Astrocyte of the cerebellum (primary cell): ENCODE results near the gene DNAJC6.

Source experiments
- DNase-seq: peaks from one replicate; pipeline ENCODE4 v3.0.0-alpha.2; 2011; ENCODE audit warnings: low read depth
- H3K4me3 ChIP-seq: 2 replicates; pipeline ENCODE4 v1.5.1; 2011; ENCODE audit warnings: mild to moderate bottlenecking, low read depth, low read length, moderate library complexity
- CTCF ChIP-seq: IDR thresholded peaks from 2 replicates; pipeline ENCODE4 v1.5.1; 2012; ENCODE audit warnings: low read length, low read depth, moderate library complexity, mild to moderate bottlenecking; ENCODE audit errors: missing control alignments
- in situ Hi-C: cut with HindIII; loops from 2 replicates; pipeline ENCODE4 v1.10.0; 2017; ENCODE audit warnings: low sequenced_read_pairs

DNAJC6 gene

GRCh38 chr1:65341381-65341780, 32.0 kb downstream of the DNAJC6 start:
- in situ Hi-C loops = no loop called here
- no peak for TF ChIP-seq CTCF
- no peak overlapping the region for H3K4me3 ChIP-seq
- no peak for DNase-seq

GRCh38 chr1:65343286-65343685, 33.9 kb downstream of the DNAJC6 start:
- DNase-seq = no peak
- H3K4me3 ChIP-seq = no peak overlapping the region
- in situ Hi-C loops = no loop called here

GRCh38 chr1:65344171-65344814, 35.0 kb downstream of the DNAJC6 start:
- no peak for DNase-seq
- in situ Hi-C loops = no loop called here
- no peak overlapping the region for H3K4me3 ChIP-seq
- no peak for TF ChIP-seq CTCF

More at GRCh38 chr1:65343286-65343685, 33.9 kb downstream of the DNAJC6 start:
- TF ChIP-seq CTCF = no peak

- no peak overlapping the region for H3K4me3 ChIP-seq
- TF ChIP-seq CTCF = no peak
Measured at GRCh38 chr1:65346190-65346589, 36.8 kb downstream of the DNAJC6 start.

GRCh38 chr1:65355031-65355712, 45.8 kb downstream of the DNAJC6 start:
- no peak overlapping the region for H3K4me3 ChIP-seq
- in situ Hi-C loops = no loop called here
- no peak for TF ChIP-seq CTCF
- no peak for DNase-seq

More at GRCh38 chr1:65346190-65346589, 36.8 kb downstream of the DNAJC6 start:
- in situ Hi-C loops = no loop called here
- DNase-seq = no peak

- in situ Hi-C loops = no loop called here
- DNase-seq = no peak
- TF ChIP-seq CTCF = no peak
- no peak overlapping the region for H3K4me3 ChIP-seq
Measured at GRCh38 chr1:65357291-65357960, 48.1 kb downstream of the DNAJC6 start.
